Measurements from ENCODE around the gene SPATA9.
"Not testable (repeated sequence)": the region's sequence is repeated elsewhere in the genome, so short reads cannot be mapped to it uniquely, and the experiment has no call there.

The SPATA9 gene

GRCh38 chr5:95713960-95714710 lies 31.3 kb upstream of the SPATA9 start:
- H3K27ac ChIP-seq (ENCODE audit: insufficient read depth, low read depth, low read length, poor library complexity, severe bottlenecking): no peak overlapping the region
- no peaks in the 10 kb centered on the region for H3K36me3 ChIP-seq (ENCODE audit: control insufficient read depth, insufficient read depth, low read length)
- H3K27me3 ChIP-seq (ENCODE audit: control insufficient read depth, insufficient read depth, low read length, poor library complexity, severe bottlenecking): no peaks in the 10 kb centered on the region
- H3K4me3 ChIP-seq (ENCODE audit: insufficient read depth, low read depth, low read length): no peak overlapping the region
- no peaks in the 10 kb centered on the region for H3K4me1 ChIP-seq (ENCODE audit: control insufficient read depth, insufficient read depth, low read length)
- 93 to 98% methylated on average over 4 of the region's 4 CpGs for WGBS, 2 experiments
- H3K9me3 ChIP-seq (ENCODE audit: control insufficient read depth, low read length): no peaks in the 10 kb centered on the region

GRCh38 chr5:95713246-95713645 lies 30.5 kb upstream of the SPATA9 start:
- not testable (repeated sequence) for H3K4me1 ChIP-seq (ENCODE audit: control insufficient read depth, insufficient read depth, low read length); H3K4me3 ChIP-seq (ENCODE audit: insufficient read depth, low read depth, low read length); H3K27ac ChIP-seq (ENCODE audit: insufficient read depth, low read depth, low read length, poor library complexity, severe bottlenecking); H3K36me3 ChIP-seq (ENCODE audit: control insufficient read depth, insufficient read depth, low read length); H3K9me3 ChIP-seq (ENCODE audit: control insufficient read depth, low read length); H3K27me3 ChIP-seq (ENCODE audit: control insufficient read depth, insufficient read depth, low read length, poor library complexity, severe bottlenecking)
- 86 to 91% methylated on average over 1 of the region's 5 CpGs for WGBS, 2 experiments

DNA sequence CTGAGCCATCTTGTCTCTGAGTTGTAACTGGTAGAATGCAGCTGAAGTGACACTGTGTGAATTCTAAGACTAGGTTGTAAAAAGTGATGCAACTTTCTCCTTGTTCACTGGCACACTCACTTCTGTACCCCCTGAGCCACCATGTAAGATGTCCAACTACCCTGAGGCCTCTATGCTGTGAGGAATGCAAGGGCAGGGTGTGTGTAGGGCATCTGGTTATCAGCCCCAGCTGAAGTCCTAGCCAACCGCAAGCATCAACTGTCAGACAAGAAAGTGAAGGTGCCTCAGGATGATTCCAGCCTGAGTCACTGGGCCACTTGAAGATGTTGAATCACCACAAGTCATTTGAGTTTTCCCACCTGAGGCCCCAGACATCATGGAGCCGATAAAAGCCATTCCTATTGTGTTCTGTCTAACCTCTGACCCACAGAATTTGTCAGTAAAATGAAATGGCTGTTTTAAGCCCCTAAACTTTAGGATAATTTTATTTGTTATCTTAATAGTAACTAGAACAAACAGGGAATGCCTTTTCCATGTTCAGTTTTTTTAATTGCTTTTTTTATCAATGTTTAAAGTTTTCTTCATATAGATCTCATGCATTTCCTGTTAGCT lies 29.7 kb upstream of the SPATA9 start:
- Histone ChIP-seq H3K27ac (ENCODE audit: insufficient read depth, low read depth, low read length, poor library complexity, severe bottlenecking) (no peak overlapping the region), H3K9me3 (ENCODE audit: control insufficient read depth, low read length) (no peaks in the 10 kb centered on the region), H3K4me1 (ENCODE audit: control insufficient read depth, insufficient read depth, low read length) (no peaks in the 10 kb centered on the region), H3K4me3 (ENCODE audit: insufficient read depth, low read depth, low read length) (no peak overlapping the region), H3K36me3 (ENCODE audit: control insufficient read depth, insufficient read depth, low read length) (no peaks in the 10 kb centered on the region), H3K27me3 (ENCODE audit: control insufficient read depth, insufficient read depth, low read length, poor library complexity, severe bottlenecking) (no peaks in the 10 kb centered on the region)
- WGBS, 2 experiments: 84 to 94% methylated on average over 2 of the region's 2 CpGs

- Histone ChIP-seq H3K36me3 (ENCODE audit: control insufficient read depth, insufficient read depth, low read length) (no peaks in the 10 kb centered on the region), H3K4me1 (ENCODE audit: control insufficient read depth, insufficient read depth, low read length) (no peaks in the 10 kb centered on the region), H3K4me3 (ENCODE audit: insufficient read depth, low read depth, low read length) (peak overlapping the region; percentile 20), H3K9me3 (ENCODE audit: control insufficient read depth, low read length) (no peaks in the 10 kb centered on the region), H3K27me3 (ENCODE audit: control insufficient read depth, insufficient read depth, low read length, poor library complexity, severe bottlenecking) (no peaks in the 10 kb centered on the region), H3K27ac (ENCODE audit: insufficient read depth, low read depth, low read length, poor library complexity, severe bottlenecking) (no peak overlapping the region)
- 68 to 69% methylated on average over 25 to 26 of the region's 27 CpGs for WGBS, 2 experiments
Measured at GRCh38 chr5:95711501-95712346, 28.9 kb upstream of the SPATA9 start.

GRCh38 chr5:95710651-95711500 lies 28.1 kb upstream of the SPATA9 start:
- peak overlapping the region; percentile 20 for H3K4me3 ChIP-seq (ENCODE audit: insufficient read depth, low read depth, low read length)
- not testable (repeated sequence) for H3K36me3 ChIP-seq (ENCODE audit: control insufficient read depth, insufficient read depth, low read length); H3K27me3 ChIP-seq (ENCODE audit: control insufficient read depth, insufficient read depth, low read length, poor library complexity, severe bottlenecking); H3K9me3 ChIP-seq (ENCODE audit: control insufficient read depth, low read length); H3K27ac ChIP-seq (ENCODE audit: insufficient read depth, low read depth, low read length, poor library complexity, severe bottlenecking); H3K4me1 ChIP-seq (ENCODE audit: control insufficient read depth, insufficient read depth, low read length)
- WGBS, 2 experiments: 66 to 69% methylated on average over 23 of the region's 23 CpGs

DNA sequence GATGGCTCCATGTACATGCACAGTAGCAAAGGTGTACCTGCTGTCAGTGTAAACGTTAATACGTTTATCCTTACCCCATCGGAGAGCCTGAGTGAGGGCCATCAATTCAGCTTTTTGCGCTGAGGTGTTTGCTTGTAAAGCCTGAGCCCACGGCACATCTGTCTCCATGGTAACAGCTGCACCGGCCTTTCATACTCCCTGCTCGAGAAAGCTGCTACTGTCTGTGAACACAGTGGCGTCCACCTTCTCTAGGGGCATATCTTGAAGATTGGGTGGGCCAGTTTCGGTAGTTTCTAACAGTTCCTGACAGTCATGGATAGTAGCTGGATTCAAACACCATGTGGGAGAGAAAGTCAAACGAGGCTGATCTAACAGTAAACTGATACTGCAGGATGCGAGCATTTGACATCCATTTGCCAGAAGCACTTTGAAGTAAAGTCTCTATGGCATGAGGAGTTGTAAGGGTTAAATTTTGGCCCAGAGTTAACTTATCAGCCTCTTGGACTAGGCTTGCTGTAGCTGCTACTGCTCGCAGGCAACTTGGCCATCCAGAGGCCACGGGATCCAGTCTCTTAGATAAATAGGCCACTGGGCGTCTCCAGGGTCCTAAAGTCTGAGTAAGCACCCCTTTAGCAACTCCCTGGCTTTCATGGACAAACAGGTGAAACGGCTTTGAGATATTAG lies 27.3 kb upstream of the SPATA9 start:
- Histone ChIP-seq H3K4me1 (ENCODE audit: control insufficient read depth, insufficient read depth, low read length) (no peaks in the 10 kb centered on the region), H3K27me3 (ENCODE audit: control insufficient read depth, insufficient read depth, low read length, poor library complexity, severe bottlenecking) (no peaks in the 10 kb centered on the region), H3K27ac (ENCODE audit: insufficient read depth, low read depth, low read length, poor library complexity, severe bottlenecking) (no peak overlapping the region), H3K9me3 (ENCODE audit: control insufficient read depth, low read length) (no peaks in the 10 kb centered on the region), H3K4me3 (ENCODE audit: insufficient read depth, low read depth, low read length) (no peak overlapping the region), H3K36me3 (ENCODE audit: control insufficient read depth, insufficient read depth, low read length) (no peaks in the 10 kb centered on the region)
- WGBS, 2 experiments: 55 to 59% methylated on average over 15 of the region's 15 CpGs

- Histone ChIP-seq H3K9me3 (ENCODE audit: control insufficient read depth, low read length) (no peaks in the 10 kb centered on the region), H3K27ac (ENCODE audit: insufficient read depth, low read depth, low read length, poor library complexity, severe bottlenecking) (no peak overlapping the region), H3K4me1 (ENCODE audit: control insufficient read depth, insufficient read depth, low read length) (no peaks in the 10 kb centered on the region), H3K36me3 (ENCODE audit: control insufficient read depth, insufficient read depth, low read length) (no peaks in the 10 kb centered on the region), H3K27me3 (ENCODE audit: control insufficient read depth, insufficient read depth, low read length, poor library complexity, severe bottlenecking) (no peaks in the 10 kb centered on the region), H3K4me3 (ENCODE audit: insufficient read depth, low read depth, low read length) (no peak overlapping the region)
- WGBS, 2 experiments: 92 to 98% methylated on average over 7 of the region's 7 CpGs
Measured at GRCh38 chr5:95708876-95709275, 26.1 kb upstream of the SPATA9 start.

DNA sequence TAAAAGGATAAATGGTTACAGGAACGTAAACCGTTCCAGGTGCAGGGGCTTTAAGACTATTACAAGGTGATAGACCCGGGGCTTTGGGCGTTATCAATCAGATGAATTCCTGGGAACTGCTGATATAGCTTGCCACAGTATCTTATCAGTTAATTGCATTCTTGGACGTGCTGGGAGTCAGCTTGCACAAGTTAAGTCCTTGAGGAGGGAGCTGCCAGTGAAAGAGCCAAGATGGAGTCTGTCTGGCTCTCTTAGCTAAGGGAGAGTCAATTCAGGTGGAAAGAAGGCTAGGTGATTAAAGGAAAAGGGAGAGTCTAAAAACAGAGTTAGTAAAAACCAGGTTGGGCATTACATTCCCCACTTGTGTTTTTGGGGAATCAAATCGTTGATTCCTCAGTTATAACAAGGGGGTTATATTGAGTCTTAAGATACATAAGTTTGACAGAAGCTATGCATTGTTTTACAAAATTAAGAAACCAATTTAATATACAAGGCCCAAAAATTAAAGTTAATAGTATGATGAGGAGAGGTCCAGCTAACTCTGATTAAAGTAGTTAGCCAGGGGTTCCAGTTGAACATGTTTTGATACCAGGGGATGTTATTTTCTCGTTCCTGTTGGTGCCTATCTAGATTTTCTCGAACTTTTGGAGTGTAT lies 24.9 kb upstream of the SPATA9 start:
- not testable (repeated sequence) for H3K36me3 ChIP-seq (ENCODE audit: control insufficient read depth, insufficient read depth, low read length); H3K4me1 ChIP-seq (ENCODE audit: control insufficient read depth, insufficient read depth, low read length); H3K27me3 ChIP-seq (ENCODE audit: control insufficient read depth, insufficient read depth, low read length, poor library complexity, severe bottlenecking); H3K27ac ChIP-seq (ENCODE audit: insufficient read depth, low read depth, low read length, poor library complexity, severe bottlenecking); H3K9me3 ChIP-seq (ENCODE audit: control insufficient read depth, low read length); H3K4me3 ChIP-seq (ENCODE audit: insufficient read depth, low read depth, low read length)
- WGBS, 2 experiments: 91 to 92% methylated on average over 8 of the region's 8 CpGs

GRCh38 chr5:95707055-95707454 lies 24.3 kb upstream of the SPATA9 start:
- no peak overlapping the region for H3K27ac ChIP-seq (ENCODE audit: insufficient read depth, low read depth, low read length, poor library complexity, severe bottlenecking)
- no peaks in the 10 kb centered on the region for H3K9me3 ChIP-seq (ENCODE audit: control insufficient read depth, low read length)

More at GRCh38 chr5:95707055-95707454, 24.3 kb upstream of the SPATA9 start:
- WGBS, 2 experiments: 93 to 94% methylated on average over 9 of the region's 9 CpGs
- H3K27me3 ChIP-seq (ENCODE audit: control insufficient read depth, insufficient read depth, low read length, poor library complexity, severe bottlenecking): no peaks in the 10 kb centered on the region
- no peaks in the 10 kb centered on the region for H3K4me1 ChIP-seq (ENCODE audit: control insufficient read depth, insufficient read depth, low read length)
- H3K36me3 ChIP-seq (ENCODE audit: control insufficient read depth, insufficient read depth, low read length): no peaks in the 10 kb centered on the region
- H3K4me3 ChIP-seq (ENCODE audit: insufficient read depth, low read depth, low read length): no peak overlapping the region

Data from ectodermal cell (in vitro differentiated cells).